ENCODE measurements around the gene GLB1L2.

DNA sequence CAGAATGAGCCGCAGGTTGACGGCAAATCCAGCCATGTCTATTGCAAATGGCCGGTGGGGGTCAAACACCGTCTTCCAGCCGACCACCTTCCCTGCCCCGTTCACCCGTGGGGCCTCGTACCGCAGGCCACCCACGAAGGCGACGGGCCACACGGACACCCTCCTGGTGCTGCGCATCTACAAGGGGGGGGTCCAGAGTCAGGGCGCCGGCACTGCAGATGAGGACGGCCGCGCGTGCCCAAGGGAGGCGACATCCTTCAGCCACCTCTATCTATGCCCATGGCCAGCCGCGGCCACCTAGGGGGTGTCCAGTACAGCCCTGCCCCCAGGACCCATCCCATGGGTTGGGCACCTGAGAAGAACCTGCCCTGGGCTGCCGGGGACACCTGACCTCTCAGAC lies 51.0 kb downstream of the GLB1L2 start:
- TF ChIP-seq POLR2A (IDR thresholded peaks at IDR 0.05; ENCODE audit: low read depth, low read length): no peak
- TF ChIP-seq, protein P1, sequence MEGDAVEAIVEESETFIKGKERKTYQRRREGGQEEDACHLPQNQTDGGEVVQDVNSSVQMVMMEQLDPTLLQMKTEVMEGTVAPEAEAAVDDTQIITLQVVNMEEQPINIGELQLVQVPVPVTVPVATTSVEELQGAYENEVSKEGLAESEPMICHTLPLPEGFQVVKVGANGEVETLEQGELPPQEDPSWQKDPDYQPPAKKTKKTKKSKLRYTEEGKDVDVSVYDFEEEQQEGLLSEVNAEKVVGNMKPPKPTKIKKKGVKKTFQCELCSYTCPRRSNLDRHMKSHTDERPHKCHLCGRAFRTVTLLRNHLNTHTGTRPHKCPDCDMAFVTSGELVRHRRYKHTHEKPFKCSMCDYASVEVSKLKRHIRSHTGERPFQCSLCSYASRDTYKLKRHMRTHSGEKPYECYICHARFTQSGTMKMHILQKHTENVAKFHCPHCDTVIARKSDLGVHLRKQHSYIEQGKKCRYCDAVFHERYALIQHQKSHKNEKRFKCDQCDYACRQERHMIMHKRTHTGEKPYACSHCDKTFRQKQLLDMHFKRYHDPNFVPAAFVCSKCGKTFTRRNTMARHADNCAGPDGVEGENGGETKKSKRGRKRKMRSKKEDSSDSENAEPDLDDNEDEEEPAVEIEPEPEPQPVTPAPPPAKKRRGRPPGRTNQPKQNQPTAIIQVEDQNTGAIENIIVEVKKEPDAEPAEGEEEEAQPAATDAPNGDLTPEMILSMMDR (conservative IDR thresholded peaks at IDR 0.05; ENCODE audit: low read depth, low read length): no peak
- TF ChIP-seq, protein P2, sequence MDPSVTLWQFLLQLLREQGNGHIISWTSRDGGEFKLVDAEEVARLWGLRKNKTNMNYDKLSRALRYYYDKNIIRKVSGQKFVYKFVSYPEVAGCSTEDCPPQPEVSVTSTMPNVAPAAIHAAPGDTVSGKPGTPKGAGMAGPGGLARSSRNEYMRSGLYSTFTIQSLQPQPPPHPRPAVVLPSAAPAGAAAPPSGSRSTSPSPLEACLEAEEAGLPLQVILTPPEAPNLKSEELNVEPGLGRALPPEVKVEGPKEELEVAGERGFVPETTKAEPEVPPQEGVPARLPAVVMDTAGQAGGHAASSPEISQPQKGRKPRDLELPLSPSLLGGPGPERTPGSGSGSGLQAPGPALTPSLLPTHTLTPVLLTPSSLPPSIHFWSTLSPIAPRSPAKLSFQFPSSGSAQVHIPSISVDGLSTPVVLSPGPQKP (IDR thresholded peaks at IDR 0.05; ENCODE audit: borderline replicate concordance, low read depth, low read length): no peak
- no peak for TF ChIP-seq SMC3 (IDR thresholded peaks at IDR 0.05; ENCODE audit: low read depth, low read length)
- TF ChIP-seq BHLHE40 (IDR thresholded peaks at IDR 0.05; ENCODE audit: low read depth, low read length): no peak
- TF ChIP-seq RFX5 (IDR thresholded peaks at IDR 0.05; ENCODE audit: low read depth, low read length): no peak
- TF ChIP-seq, protein P3, sequence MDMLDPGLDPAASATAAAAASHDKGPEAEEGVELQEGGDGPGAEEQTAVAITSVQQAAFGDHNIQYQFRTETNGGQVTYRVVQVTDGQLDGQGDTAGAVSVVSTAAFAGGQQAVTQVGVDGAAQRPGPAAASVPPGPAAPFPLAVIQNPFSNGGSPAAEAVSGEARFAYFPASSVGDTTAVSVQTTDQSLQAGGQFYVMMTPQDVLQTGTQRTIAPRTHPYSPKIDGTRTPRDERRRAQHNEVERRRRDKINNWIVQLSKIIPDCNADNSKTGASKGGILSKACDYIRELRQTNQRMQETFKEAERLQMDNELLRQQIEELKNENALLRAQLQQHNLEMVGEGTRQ (IDR thresholded peaks at IDR 0.05; ENCODE audit: low read depth, low read length): no peak
- no peak for TF ChIP-seq RAD21 (IDR thresholded peaks at IDR 0.05; ENCODE audit: low read length)
- no peak for TF ChIP-seq FOS (IDR thresholded peaks at IDR 0.05; ENCODE audit: low read depth, low read length)
